ENCODE results near the gene YLPM1. TPM values are rescaled to one million over a fixed set of nuclear protein-coding genes. Genes with fewer than 3 reads are reported as not detected.
"Not testable (repeated sequence)": the region's sequence is repeated elsewhere in the genome, so short reads cannot be mapped to it uniquely, and the experiment has no call there.

YLPM1 gene
- total RNA-seq (2014; rRNA removed; shearing (Covaris generic)) = 15.7 and 17.1 TPM in 2 replicates

- DNase-seq (ENCODE audit: low read depth) = peak; percentile 95
These were observed at the start of gene YLPM1 for GRCh38 chr14:74762917-74763802. Gene YLPM1, plus strand, starts transcription at chr14:74763316. Its CDS starts 174 bp downstream, at chr14:74763490.

GRCh38 chr14:74713395-74713735 is 49.8 kb upstream of the YLPM1 start:
- DNase-seq (ENCODE audit: low read depth) = no peak

GRCh38 chr14:74720526-74720925 is 42.6 kb upstream of the YLPM1 start:
- DNase-seq (ENCODE audit: low read depth) = no peak

- DNase-seq (ENCODE audit: low read depth) = no peak
These were observed 40.0 kb upstream of the YLPM1 start for GRCh38 chr14:74723134-74723533.

GRCh38 chr14:74732387-74732786 is 30.7 kb upstream of the YLPM1 start:
- DNase-seq (ENCODE audit: low read depth) = no peak

- DNase-seq (ENCODE audit: low read depth) = no peak
These were observed 29.9 kb upstream of the YLPM1 start for GRCh38 chr14:74733221-74733620.

- DNase-seq (ENCODE audit: low read depth) = no peak
These were observed 28.0 kb upstream of the YLPM1 start for GRCh38 chr14:74735125-74735524.

- peak; percentile 20 for DNase-seq (ENCODE audit: low read depth)
These were observed 25.3 kb upstream of the YLPM1 start for GRCh38 chr14:74737753-74738325.

GRCh38 chr14:74739293-74740030 is 23.7 kb upstream of the YLPM1 start:
- DNase-seq (ENCODE audit: low read depth) = peak; percentile 1

- DNase-seq (ENCODE audit: low read depth) = no peak
These were observed 15.9 kb upstream of the YLPM1 start for GRCh38 chr14:74747237-74747636.

- no peak for DNase-seq (ENCODE audit: low read depth)
These were observed 9.0 kb upstream of the YLPM1 start for GRCh38 chr14:74754157-74754556.

GRCh38 chr14:74754899-74755298 is 8.2 kb upstream of the YLPM1 start:
- no peak for DNase-seq (ENCODE audit: low read depth)

- no peak for DNase-seq (ENCODE audit: low read depth)
These were observed 6.8 kb upstream of the YLPM1 start for GRCh38 chr14:74756326-74756725.

- DNase-seq (ENCODE audit: low read depth) = not testable (repeated sequence)
These were observed 4.6 kb upstream of the YLPM1 start for GRCh38 chr14:74758505-74758904.

GRCh38 chr14:74763803-74764531 is 851 bp downstream of the YLPM1 start:
- peak; percentile 16 for DNase-seq (ENCODE audit: low read depth)

- DNase-seq (ENCODE audit: low read depth) = no peak
These were observed 2.6 kb downstream of the YLPM1 start for GRCh38 chr14:74765721-74766120.

GRCh38 chr14:74771399-74771798 is 8.3 kb downstream of the YLPM1 start:
- DNase-seq (ENCODE audit: low read depth) = no peak

GRCh38 chr14:74784634-74785033 is 21.5 kb downstream of the YLPM1 start:
- DNase-seq (ENCODE audit: low read depth) = no peak

GRCh38 chr14:74785056-74785613 is 22.0 kb downstream of the YLPM1 start:
- no peak for DNase-seq (ENCODE audit: low read depth)

- no peak for DNase-seq (ENCODE audit: low read depth)
These were observed 23.7 kb downstream of the YLPM1 start for GRCh38 chr14:74786796-74787315.
